Lower leg skin (tissue), 3 donors: Measurements from ENCODE around the gene ZNF232.

Source experiments
- CTCF ChIP-seq, 3 donors: fragments of 450-650 bp; IDR thresholded peaks; one replicate each; pipeline ENCODE4 v1.5.1; 2016; ENCODE audit warnings: antibody characterized with exemption in 3 of 3, mild to moderate bottlenecking in 3 of 3, moderate library complexity in 2 of 3
- POLR2A ChIP-seq, 2 donors: fragments of 450-650 bp; IDR thresholded peaks; one replicate each; pipeline ENCODE4 v1.6.1; 2016 to 2017; ENCODE audit warnings: antibody characterized with exemption in 2 of 2, mild to moderate bottlenecking in 1 of 2, moderate library complexity in 1 of 2

DNA sequence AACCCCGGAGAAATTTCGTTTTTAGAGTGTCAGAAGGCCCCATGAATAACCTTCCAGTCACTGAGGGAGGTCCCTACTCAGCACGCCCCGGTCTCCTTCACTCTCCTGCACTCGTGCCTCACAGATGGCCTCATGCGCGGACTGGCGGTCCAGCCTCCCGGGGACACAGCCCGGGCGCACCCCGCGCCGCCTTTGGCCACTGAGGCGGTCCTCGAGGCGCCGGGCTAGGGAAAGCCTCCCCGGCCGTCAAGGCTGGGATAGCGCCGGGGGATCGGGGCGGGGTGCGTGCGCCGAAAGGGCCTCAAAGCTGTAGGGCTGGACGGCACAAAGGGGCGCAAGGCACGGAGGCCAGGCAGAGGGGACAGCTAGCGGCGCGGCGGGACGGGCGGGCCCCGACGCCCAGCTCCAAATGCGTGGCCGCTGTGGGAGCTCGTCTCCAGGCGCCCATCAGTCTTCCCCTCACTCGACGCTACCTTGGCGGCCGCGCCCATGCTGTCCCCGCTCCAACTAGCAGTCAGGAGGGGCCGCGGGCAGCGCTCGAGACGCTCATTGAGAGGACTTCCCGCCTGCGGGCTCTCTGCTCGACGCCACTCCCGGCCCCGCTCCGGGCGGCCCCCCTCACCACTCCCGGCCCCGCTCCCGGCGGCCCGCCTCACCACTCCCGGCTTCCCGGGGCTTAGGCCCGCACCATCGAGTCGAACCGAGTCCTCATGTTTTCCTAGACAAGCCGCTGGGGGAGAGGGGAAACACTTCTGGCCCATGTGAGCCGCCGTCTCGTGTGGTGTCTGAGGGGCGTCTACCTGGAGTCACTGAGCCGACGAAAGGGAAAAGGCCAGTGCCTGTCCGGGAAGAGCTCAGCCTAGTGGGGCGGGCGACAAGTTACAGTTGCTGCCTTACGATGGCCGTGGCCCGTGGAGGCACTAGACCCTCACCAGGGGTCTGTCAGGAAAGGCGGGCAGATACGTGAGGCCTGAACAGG is 4.3 kb upstream of the ZNF232 start, which contains the start of gene USP6:
- TF ChIP-seq CTCF (IDR thresholded peaks at IDR 0.05) (no peak), POLR2A (IDR thresholded peaks at IDR 0.05) (no peak)
